ENCODE measurements around the gene HS6ST2. TPM values are rescaled to one million over a fixed set of nuclear protein-coding genes. Genes with fewer than 3 reads are reported as not detected.

HS6ST2 gene
- total RNA-seq, 1 experiment from 2014 or later, result 8.1 TPM

- Mint-ChIP-seq H3K9me3 (no peaks in the 10 kb centered on the region), H3K27me3 (ENCODE audit: low read depth) (peaks cover 88% of the 10 kb centered on the region), H3K4me1 (peaks cover 49% of the 10 kb centered on the region), H3K36me3 (no peaks in the 10 kb centered on the region), H3K27ac (no peak overlapping the region), H3K4me3 (no peak overlapping the region)
- DNase-seq (ENCODE audit: low spot score) (no peak), ATAC-seq (no peak)
- ChIA-PET POLR2A (no interaction called here), CTCF (no interaction called here)
- TF ChIP-seq FOXJ3 (CRISPR knock-in tag; IDR thresholded peaks at IDR 0.05; ENCODE audit: borderline replicate concordance), result no peak
- TF ChIP-seq, protein P1, sequence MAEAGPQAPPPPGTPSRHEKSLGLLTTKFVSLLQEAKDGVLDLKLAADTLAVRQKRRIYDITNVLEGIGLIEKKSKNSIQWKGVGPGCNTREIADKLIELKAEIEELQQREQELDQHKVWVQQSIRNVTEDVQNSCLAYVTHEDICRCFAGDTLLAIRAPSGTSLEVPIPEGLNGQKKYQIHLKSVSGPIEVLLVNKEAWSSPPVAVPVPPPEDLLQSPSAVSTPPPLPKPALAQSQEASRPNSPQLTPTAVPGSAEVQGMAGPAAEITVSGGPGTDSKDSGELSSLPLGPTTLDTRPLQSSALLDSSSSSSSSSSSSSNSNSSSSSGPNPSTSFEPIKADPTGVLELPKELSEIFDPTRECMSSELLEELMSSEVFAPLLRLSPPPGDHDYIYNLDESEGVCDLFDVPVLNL (CRISPR knock-in tag; IDR thresholded peaks at IDR 0.05; ENCODE audit: borderline replicate concordance, low read depth), result no peak
- TF ChIP-seq HMGA2 (CRISPR knock-in tag; IDR thresholded peaks at IDR 0.05), result no peak
- TF ChIP-seq SMAD3 (CRISPR knock-in tag; IDR thresholded peaks at IDR 0.05; ENCODE audit: borderline replicate concordance), result no peak
- TF ChIP-seq, protein P2, sequence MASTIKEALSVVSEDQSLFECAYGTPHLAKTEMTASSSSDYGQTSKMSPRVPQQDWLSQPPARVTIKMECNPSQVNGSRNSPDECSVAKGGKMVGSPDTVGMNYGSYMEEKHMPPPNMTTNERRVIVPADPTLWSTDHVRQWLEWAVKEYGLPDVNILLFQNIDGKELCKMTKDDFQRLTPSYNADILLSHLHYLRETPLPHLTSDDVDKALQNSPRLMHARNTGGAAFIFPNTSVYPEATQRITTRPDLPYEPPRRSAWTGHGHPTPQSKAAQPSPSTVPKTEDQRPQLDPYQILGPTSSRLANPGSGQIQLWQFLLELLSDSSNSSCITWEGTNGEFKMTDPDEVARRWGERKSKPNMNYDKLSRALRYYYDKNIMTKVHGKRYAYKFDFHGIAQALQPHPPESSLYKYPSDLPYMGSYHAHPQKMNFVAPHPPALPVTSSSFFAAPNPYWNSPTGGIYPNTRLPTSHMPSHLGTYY (CRISPR knock-in tag; IDR thresholded peaks at IDR 0.05), result no peak
- TF ChIP-seq, protein P3, sequence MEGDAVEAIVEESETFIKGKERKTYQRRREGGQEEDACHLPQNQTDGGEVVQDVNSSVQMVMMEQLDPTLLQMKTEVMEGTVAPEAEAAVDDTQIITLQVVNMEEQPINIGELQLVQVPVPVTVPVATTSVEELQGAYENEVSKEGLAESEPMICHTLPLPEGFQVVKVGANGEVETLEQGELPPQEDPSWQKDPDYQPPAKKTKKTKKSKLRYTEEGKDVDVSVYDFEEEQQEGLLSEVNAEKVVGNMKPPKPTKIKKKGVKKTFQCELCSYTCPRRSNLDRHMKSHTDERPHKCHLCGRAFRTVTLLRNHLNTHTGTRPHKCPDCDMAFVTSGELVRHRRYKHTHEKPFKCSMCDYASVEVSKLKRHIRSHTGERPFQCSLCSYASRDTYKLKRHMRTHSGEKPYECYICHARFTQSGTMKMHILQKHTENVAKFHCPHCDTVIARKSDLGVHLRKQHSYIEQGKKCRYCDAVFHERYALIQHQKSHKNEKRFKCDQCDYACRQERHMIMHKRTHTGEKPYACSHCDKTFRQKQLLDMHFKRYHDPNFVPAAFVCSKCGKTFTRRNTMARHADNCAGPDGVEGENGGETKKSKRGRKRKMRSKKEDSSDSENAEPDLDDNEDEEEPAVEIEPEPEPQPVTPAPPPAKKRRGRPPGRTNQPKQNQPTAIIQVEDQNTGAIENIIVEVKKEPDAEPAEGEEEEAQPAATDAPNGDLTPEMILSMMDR (IDR thresholded peaks at IDR 0.05), result no peak
- no peak for TF ChIP-seq E2F5 (CRISPR knock-in tag; IDR thresholded peaks at IDR 0.05)
- no peak for TF ChIP-seq CREB1 (CRISPR knock-in tag; IDR thresholded peaks at IDR 0.05)
- TF ChIP-seq SP1 (CRISPR knock-in tag; conservative IDR thresholded peaks at IDR 0.05), result no peak
- TF ChIP-seq, protein P4, sequence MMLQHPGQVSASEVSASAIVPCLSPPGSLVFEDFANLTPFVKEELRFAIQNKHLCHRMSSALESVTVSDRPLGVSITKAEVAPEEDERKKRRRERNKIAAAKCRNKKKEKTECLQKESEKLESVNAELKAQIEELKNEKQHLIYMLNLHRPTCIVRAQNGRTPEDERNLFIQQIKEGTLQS (CRISPR knock-in tag; conservative IDR thresholded peaks at IDR 0.05), result no peak
- TF ChIP-seq TCF7 (CRISPR knock-in tag; IDR thresholded peaks at IDR 0.05; ENCODE audit: low read depth), result no peak
- no peak for TF ChIP-seq JUN (CRISPR knock-in tag; IDR thresholded peaks at IDR 0.05)
- TF ChIP-seq, protein P5, sequence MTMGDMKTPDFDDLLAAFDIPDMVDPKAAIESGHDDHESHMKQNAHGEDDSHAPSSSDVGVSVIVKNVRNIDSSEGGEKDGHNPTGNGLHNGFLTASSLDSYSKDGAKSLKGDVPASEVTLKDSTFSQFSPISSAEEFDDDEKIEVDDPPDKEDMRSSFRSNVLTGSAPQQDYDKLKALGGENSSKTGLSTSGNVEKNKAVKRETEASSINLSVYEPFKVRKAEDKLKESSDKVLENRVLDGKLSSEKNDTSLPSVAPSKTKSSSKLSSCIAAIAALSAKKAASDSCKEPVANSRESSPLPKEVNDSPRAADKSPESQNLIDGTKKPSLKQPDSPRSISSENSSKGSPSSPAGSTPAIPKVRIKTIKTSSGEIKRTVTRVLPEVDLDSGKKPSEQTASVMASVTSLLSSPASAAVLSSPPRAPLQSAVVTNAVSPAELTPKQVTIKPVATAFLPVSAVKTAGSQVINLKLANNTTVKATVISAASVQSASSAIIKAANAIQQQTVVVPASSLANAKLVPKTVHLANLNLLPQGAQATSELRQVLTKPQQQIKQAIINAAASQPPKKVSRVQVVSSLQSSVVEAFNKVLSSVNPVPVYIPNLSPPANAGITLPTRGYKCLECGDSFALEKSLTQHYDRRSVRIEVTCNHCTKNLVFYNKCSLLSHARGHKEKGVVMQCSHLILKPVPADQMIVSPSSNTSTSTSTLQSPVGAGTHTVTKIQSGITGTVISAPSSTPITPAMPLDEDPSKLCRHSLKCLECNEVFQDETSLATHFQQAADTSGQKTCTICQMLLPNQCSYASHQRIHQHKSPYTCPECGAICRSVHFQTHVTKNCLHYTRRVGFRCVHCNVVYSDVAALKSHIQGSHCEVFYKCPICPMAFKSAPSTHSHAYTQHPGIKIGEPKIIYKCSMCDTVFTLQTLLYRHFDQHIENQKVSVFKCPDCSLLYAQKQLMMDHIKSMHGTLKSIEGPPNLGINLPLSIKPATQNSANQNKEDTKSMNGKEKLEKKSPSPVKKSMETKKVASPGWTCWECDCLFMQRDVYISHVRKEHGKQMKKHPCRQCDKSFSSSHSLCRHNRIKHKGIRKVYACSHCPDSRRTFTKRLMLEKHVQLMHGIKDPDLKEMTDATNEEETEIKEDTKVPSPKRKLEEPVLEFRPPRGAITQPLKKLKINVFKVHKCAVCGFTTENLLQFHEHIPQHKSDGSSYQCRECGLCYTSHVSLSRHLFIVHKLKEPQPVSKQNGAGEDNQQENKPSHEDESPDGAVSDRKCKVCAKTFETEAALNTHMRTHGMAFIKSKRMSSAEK (CRISPR knock-in tag; IDR thresholded peaks at IDR 0.05; ENCODE audit: borderline replicate concordance), result no peak
- TF ChIP-seq FOXP1 (CRISPR knock-in tag; IDR thresholded peaks at IDR 0.05; ENCODE audit: borderline replicate concordance), result no peak
- no peak for TF ChIP-seq ETV6 (CRISPR knock-in tag; IDR thresholded peaks at IDR 0.05)
- no peak for TF ChIP-seq NFE2L1 (CRISPR knock-in tag; IDR thresholded peaks at IDR 0.05)
- no peak for TF ChIP-seq ZNF263 (CRISPR knock-in tag; IDR thresholded peaks at IDR 0.05; ENCODE audit: low read depth)
- no peak for TF ChIP-seq OVOL2 (CRISPR knock-in tag; IDR thresholded peaks at IDR 0.05; ENCODE audit: borderline replicate concordance)
- TF ChIP-seq ZSCAN18 (CRISPR knock-in tag; IDR thresholded peaks at IDR 0.05), result no peak
- TF ChIP-seq ZNF671 (CRISPR knock-in tag; IDR thresholded peaks at IDR 0.05), result no peak
These were observed 214.0 kb downstream of the HS6ST2 start for GRCh38 chrX:132744470-132744869.

Data from WTC11 (cell line).